Measurements from ENCODE around the gene CFDP1. TPM values are rescaled to one million over a fixed set of nuclear protein-coding genes. Genes with fewer than 3 reads are reported as not detected.

CFDP1 gene
- total and polyA plus RNA-seq, 4 experiments from 2014 or later = 37.1 to 42.4 (median 41.9) TPM

GRCh38 chr16:75250809-75251279, 182.5 kb downstream of the CFDP1 start:
- H3K27me3 Mint-ChIP-seq = peaks cover 21 to 22% of the 10 kb centered on the region in 2 donors

GRCh38 chr16:75250089-75250808, 183.1 kb downstream of the CFDP1 start:
- ChIA-PET POLR2A (ENCODE audit: partially characterized antibody) (interaction anchor here (0.9 kb wide), 1 partner anchor 132 kb away, joined by 3 read pairs; no protein-coding TSS in a partner anchor), CTCF (ENCODE audit: partially characterized antibody) (interaction anchor here (1.1 to 1.7 kb wide), 4 partner anchors 16 to 137 kb away, joined by 3 to 5 read pairs (median 4); no protein-coding TSS in a partner anchor)
- intact Hi-C loops (cut with micrococcal nuclease) = no loop called here
- H3K4me1 ChIP-seq (ENCODE audit: insufficient read depth, low read length) = peaks cover 12% of the 10 kb centered on the region
- Mint-ChIP-seq H3K27ac (peak overlapping the region in 1 of 7 donors; percentile 73), H3K4me1 (peaks cover 2 to 16% (median 4%) of the 10 kb centered on the region in 4 donors), H3K9me3 (no peaks in the 10 kb centered on the region), H3K36me3 (no peaks in the 10 kb centered on the region), H3K27me3 (peaks cover 21 to 22% of the 10 kb centered on the region in 2 donors), H3K4me3 (peak overlapping the region; percentile 47 to 73 (median 62))
- H3K27me3 ChIP-seq (ENCODE audit: insufficient read depth, low read length) = peaks cover 18% of the 10 kb centered on the region
- H3K36me3 ChIP-seq (ENCODE audit: insufficient read depth, low read length) = no peaks in the 10 kb centered on the region
- H3K27ac ChIP-seq (ENCODE audit: low read depth, low read length) = no peak overlapping the region
- peak in 1 of 5 donors; percentile 29 for DNase-seq
- peak overlapping the region in 1 of 2 donors; percentile 13 for H3K4me3 ChIP-seq (ENCODE audit: low read length in 2 of 2)
- H3K9me3 ChIP-seq (ENCODE audit: control insufficient read depth in 1 of 2, low read length in 2 of 2) = no peaks in the 10 kb centered on the region

More at GRCh38 chr16:75250809-75251279, 182.5 kb downstream of the CFDP1 start:
- peak in 2 of 5 donors; percentile 19 to 22 for DNase-seq
- H3K9me3 ChIP-seq (ENCODE audit: control insufficient read depth in 1 of 2, low read length in 2 of 2) = no peaks in the 10 kb centered on the region
- H3K4me3 Mint-ChIP-seq = peak overlapping the region in 5 of 8 donors; percentile 52 to 73 (median 64)
- intact Hi-C loops (cut with micrococcal nuclease) = no loop called here
- peak overlapping the region in 1 of 2 donors; percentile 13 for H3K4me3 ChIP-seq (ENCODE audit: low read length in 2 of 2)
- peaks cover 18% of the 10 kb centered on the region for H3K27me3 ChIP-seq (ENCODE audit: insufficient read depth, low read length)
- H3K4me1 ChIP-seq (ENCODE audit: insufficient read depth, low read length) = peaks cover 12% of the 10 kb centered on the region
- CTCF ChIA-PET (ENCODE audit: partially characterized antibody) = interaction anchor here (1.1 to 1.7 kb wide), 4 partner anchors 16 to 137 kb away, joined by 3 to 5 read pairs (median 4); no protein-coding TSS in a partner anchor
- no peaks in the 10 kb centered on the region for H3K9me3 Mint-ChIP-seq
- no peak overlapping the region for H3K27ac Mint-ChIP-seq
- no peaks in the 10 kb centered on the region for H3K36me3 ChIP-seq (ENCODE audit: insufficient read depth, low read length)
- no peaks in the 10 kb centered on the region for H3K36me3 Mint-ChIP-seq
- H3K27ac ChIP-seq (ENCODE audit: low read depth, low read length) = no peak overlapping the region
- POLR2A ChIA-PET (ENCODE audit: partially characterized antibody) = no interaction called here
- H3K4me1 Mint-ChIP-seq = peaks cover 2 to 16% (median 4%) of the 10 kb centered on the region in 4 donors

DNA sequence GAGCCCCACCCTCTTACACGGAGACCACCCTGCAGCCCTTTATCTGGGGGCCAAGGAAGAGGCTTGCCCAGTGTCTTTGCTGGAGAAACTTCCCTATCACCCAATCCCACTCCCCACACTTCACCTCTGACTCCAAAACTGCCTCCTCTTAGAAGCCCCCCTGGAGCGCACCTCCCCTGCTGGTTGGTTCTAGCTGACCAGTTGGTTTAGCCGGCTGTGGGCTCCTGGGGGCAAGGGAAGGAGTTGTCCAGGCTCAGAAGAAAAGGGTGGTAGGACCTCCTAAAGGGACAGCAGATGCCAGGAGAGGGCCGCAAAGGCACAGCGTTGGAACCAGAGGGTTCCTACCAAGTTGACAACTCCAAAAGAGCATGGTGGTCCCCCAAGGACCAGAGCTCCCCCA, 183.9 kb downstream of the CFDP1 start:
- CTCF ChIA-PET (ENCODE audit: partially characterized antibody) = interaction anchor here (1.7 kb wide), 1 partner anchor 138 kb away, joined by 4 read pairs; no protein-coding TSS in a partner anchor
- Histone ChIP-seq H3K36me3 (ENCODE audit: insufficient read depth, low read length) (no peaks in the 10 kb centered on the region), H3K4me3 (ENCODE audit: low read length in 2 of 2) (no peak overlapping the region), H3K9me3 (ENCODE audit: control insufficient read depth in 1 of 2, low read length in 2 of 2) (no peaks in the 10 kb centered on the region), H3K27ac (ENCODE audit: low read depth, low read length) (no peak overlapping the region), H3K4me1 (ENCODE audit: insufficient read depth, low read length) (peaks cover 12% of the 10 kb centered on the region), H3K27me3 (ENCODE audit: insufficient read depth, low read length) (peaks cover 18% of the 10 kb centered on the region)
- Mint-ChIP-seq H3K36me3 (no peaks in the 10 kb centered on the region), H3K4me1 (peaks cover 2 to 16% (median 4%) of the 10 kb centered on the region in 4 donors), H3K27me3 (peaks cover 17 to 19% of the 10 kb centered on the region in 2 donors), H3K9me3 (no peaks in the 10 kb centered on the region), H3K27ac (no peak overlapping the region), H3K4me3 (peak overlapping the region in 3 of 8 donors; percentile 48 to 73 (median 68))
- peak in 1 of 5 donors; percentile 7 for DNase-seq
- POLR2A ChIA-PET (ENCODE audit: partially characterized antibody) = interaction anchor here (0.9 kb wide), 1 partner anchor 133 kb away, joined by 3 read pairs; no protein-coding TSS in a partner anchor
- intact Hi-C loops (cut with micrococcal nuclease) = no loop called here

GRCh38 chr16:75248536-75249380, 184.5 kb downstream of the CFDP1 start:
- Histone ChIP-seq H3K27ac (ENCODE audit: low read depth, low read length) (no peak overlapping the region), H3K9me3 (ENCODE audit: control insufficient read depth in 1 of 2, low read length in 2 of 2) (no peaks in the 10 kb centered on the region), H3K4me3 (ENCODE audit: low read length in 2 of 2) (no peak overlapping the region), H3K27me3 (ENCODE audit: insufficient read depth, low read length) (peaks cover 18% of the 10 kb centered on the region), H3K4me1 (ENCODE audit: insufficient read depth, low read length) (peaks cover 12% of the 10 kb centered on the region), H3K36me3 (ENCODE audit: insufficient read depth, low read length) (no peaks in the 10 kb centered on the region)
- H3K9me3 Mint-ChIP-seq = no peaks in the 10 kb centered on the region
- no peak overlapping the region for H3K27ac Mint-ChIP-seq
- peak in 1 of 5 donors; percentile 18 for DNase-seq
- peaks cover 15 to 17% of the 10 kb centered on the region in 2 donors for H3K27me3 Mint-ChIP-seq
- CTCF ChIA-PET (ENCODE audit: partially characterized antibody) = no interaction called here
- peak overlapping the region in 1 of 8 donors; percentile 20 for H3K4me3 Mint-ChIP-seq
- intact Hi-C loops (cut with micrococcal nuclease) = no loop called here
- no peaks in the 10 kb centered on the region for H3K36me3 Mint-ChIP-seq
- POLR2A ChIA-PET (ENCODE audit: partially characterized antibody) = no interaction called here
- H3K4me1 Mint-ChIP-seq = peaks cover 2 to 16% (median 4%) of the 10 kb centered on the region in 4 donors

- intact Hi-C loops (cut with micrococcal nuclease) = no loop called here
- no peak for DNase-seq
- Histone ChIP-seq H3K4me3 (ENCODE audit: low read length in 2 of 2) (no peak overlapping the region), H3K36me3 (ENCODE audit: insufficient read depth, low read length) (no peaks in the 10 kb centered on the region), H3K9me3 (ENCODE audit: control insufficient read depth in 1 of 2, low read length in 2 of 2) (no peaks in the 10 kb centered on the region), H3K27ac (ENCODE audit: low read depth, low read length) (no peak overlapping the region), H3K4me1 (ENCODE audit: insufficient read depth, low read length) (peaks cover 12% of the 10 kb centered on the region), H3K27me3 (ENCODE audit: insufficient read depth, low read length) (peaks cover 18% of the 10 kb centered on the region)
- Mint-ChIP-seq H3K27ac (peak overlapping the region in 1 of 7 donors; percentile 27), H3K4me1 (peaks cover 2 to 16% (median 4%) of the 10 kb centered on the region in 4 donors), H3K9me3 (no peaks in the 10 kb centered on the region), H3K27me3 (peaks cover 13 to 17% of the 10 kb centered on the region in 2 donors), H3K4me3 (no peak overlapping the region), H3K36me3 (no peaks in the 10 kb centered on the region)
- CTCF ChIA-PET (ENCODE audit: partially characterized antibody) = interaction anchor here (0.7 kb wide), 1 partner anchor 47 kb away, joined by 3 read pairs; no protein-coding TSS in a partner anchor
- POLR2A ChIA-PET (ENCODE audit: partially characterized antibody) = interaction anchor here (0.6 kb wide), 1 partner anchor 119 kb away, joined by 4 read pairs; no protein-coding TSS in a partner anchor
These were observed 185.2 kb downstream of the CFDP1 start for GRCh38 chr16:75248142-75248535.

DNA sequence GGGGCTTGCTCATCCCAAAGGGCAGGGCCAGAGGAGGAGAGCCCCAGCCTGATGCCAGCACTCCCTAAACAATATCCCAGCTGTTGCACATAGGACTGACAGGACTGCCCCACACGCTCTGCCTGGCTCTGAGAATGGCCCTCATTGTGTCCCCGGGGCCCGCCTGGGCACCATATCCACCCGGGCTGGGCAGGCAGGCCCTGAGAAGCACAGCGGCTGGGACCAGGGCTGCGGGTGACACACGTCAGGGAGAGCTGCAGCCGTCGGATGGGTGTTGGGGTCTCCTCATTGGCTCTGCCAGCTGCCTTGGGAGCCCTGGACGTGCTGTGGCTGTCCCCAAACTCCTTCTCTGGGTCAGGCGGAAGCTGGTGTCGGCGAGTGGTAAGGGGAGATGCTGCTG, 186.1 kb downstream of the CFDP1 start:
- Mint-ChIP-seq H3K4me1 (peaks cover 2 to 16% (median 4%) of the 10 kb centered on the region in 4 donors), H3K9me3 (no peaks in the 10 kb centered on the region), H3K27ac (no peak overlapping the region), H3K27me3 (peaks cover 11 to 12% of the 10 kb centered on the region in 2 donors), H3K36me3 (no peaks in the 10 kb centered on the region), H3K4me3 (no peak overlapping the region)
- no peak overlapping the region for H3K4me3 ChIP-seq (ENCODE audit: low read length in 2 of 2)
- intact Hi-C loops (cut with micrococcal nuclease) = no loop called here
- CTCF ChIA-PET (ENCODE audit: partially characterized antibody) = interaction anchor here (0.7 kb wide), 1 partner anchor 46 kb away, joined by 3 read pairs; no protein-coding TSS in a partner anchor
- no peaks in the 10 kb centered on the region for H3K9me3 ChIP-seq (ENCODE audit: control insufficient read depth in 1 of 2, low read length in 2 of 2)
- peaks cover 12% of the 10 kb centered on the region for H3K4me1 ChIP-seq (ENCODE audit: insufficient read depth, low read length)
- POLR2A ChIA-PET (ENCODE audit: partially characterized antibody) = no interaction called here
- no peaks in the 10 kb centered on the region for H3K36me3 ChIP-seq (ENCODE audit: insufficient read depth, low read length)
- DNase-seq = peak in 1 of 5 donors; percentile 16
- peaks cover 18% of the 10 kb centered on the region for H3K27me3 ChIP-seq (ENCODE audit: insufficient read depth, low read length)
- no peak overlapping the region for H3K27ac ChIP-seq (ENCODE audit: low read depth, low read length)
